ENCODE results near the gene C22orf23.
A peak's percentile ranks its signal among the peaks of the same experiment; 100 is the strongest.

Gene C22orf23

GRCh38 chr22:37926771-37927636 lies 26.4 kb downstream of the C22orf23 start:
- no peak for DNase-seq

- DNase-seq: no peak
These were observed 27.0 kb downstream of the C22orf23 start for GRCh38 chr22:37926358-37926757.

- no peak for DNase-seq
These were observed 27.6 kb downstream of the C22orf23 start for GRCh38 chr22:37925767-37926166.

- no peak for DNase-seq
These were observed 28.1 kb downstream of the C22orf23 start for GRCh38 chr22:37925330-37925729.

GRCh38 chr22:37924386-37925065 lies 28.9 kb downstream of the C22orf23 start:
- no peak for DNase-seq

- DNase-seq: no peak
These were observed 29.5 kb downstream of the C22orf23 start for GRCh38 chr22:37923927-37924326.

GRCh38 chr22:37922191-37922590 lies 31.2 kb downstream of the C22orf23 start:
- no peak for DNase-seq

GRCh38 chr22:37920126-37920525 lies 33.3 kb downstream of the C22orf23 start:
- DNase-seq: no peak

- DNase-seq: no peak
These were observed 34.7 kb downstream of the C22orf23 start for GRCh38 chr22:37918580-37919270.

- DNase-seq: no peak
These were observed 35.4 kb downstream of the C22orf23 start for GRCh38 chr22:37917874-37918548.

- DNase-seq: no peak
These were observed 37.1 kb downstream of the C22orf23 start for GRCh38 chr22:37916311-37916710.

- DNase-seq: no peak
These were observed 40.1 kb downstream of the C22orf23 start for GRCh38 chr22:37913233-37913721.

GRCh38 chr22:37912171-37912570 lies 41.2 kb downstream of the C22orf23 start:
- DNase-seq: no peak

- no peak for DNase-seq
These were observed 41.7 kb downstream of the C22orf23 start for GRCh38 chr22:37911697-37912096.

- DNase-seq: peak in 6 of 51 donors; percentile 13 to 31 (median 20)
These were observed 42.3 kb downstream of the C22orf23 start for GRCh38 chr22:37910890-37911672.

GRCh38 chr22:37909766-37910165 lies 43.6 kb downstream of the C22orf23 start:
- DNase-seq: no peak

- DNase-seq: no peak
These were observed 46.1 kb downstream of the C22orf23 start for GRCh38 chr22:37907036-37907954.

GRCh38 chr22:37906364-37907008 lies 46.9 kb downstream of the C22orf23 start:
- DNase-seq: peak in 6 of 51 donors; percentile 10 to 35 (median 29)

Measured in hypothalamus (tissue), 51 donors.